GM18511 (cell line): ENCODE results near the gene ITIH1.

Experiments
- ATAC-seq: cut with Tn5 transposase; IDR thresholded peaks from one replicate; pipeline ENCODE4 v1.9.1; 2021; ENCODE audit warnings: mild to moderate bottlenecking, moderate library complexity; ENCODE audit not compliant: unreplicated experiment

The ITIH1 gene

GRCh38 chr3:52813810-52814209 is 36.4 kb downstream of the ITIH1 start:
- ATAC-seq, result no peak

DNA sequence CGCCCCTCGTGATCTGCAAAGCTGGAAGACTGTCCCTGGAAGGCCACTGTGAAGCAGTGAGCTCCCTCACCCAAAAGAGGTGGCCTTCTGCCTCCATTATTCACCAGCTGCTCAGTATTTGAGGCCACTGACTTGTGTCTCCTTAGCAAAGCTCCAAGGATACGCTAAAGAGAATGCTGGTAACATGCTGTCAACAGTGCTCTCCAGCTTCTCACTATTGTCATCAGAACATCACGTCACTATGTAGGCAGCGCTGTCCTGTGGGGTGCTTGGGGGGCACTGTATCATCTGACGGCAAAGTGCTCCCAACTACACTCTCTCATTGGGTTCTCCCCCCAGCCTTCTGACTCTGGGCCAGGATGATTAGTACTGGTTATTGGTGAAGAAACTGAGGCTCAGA is 38.8 kb downstream of the ITIH1 start:
- no peak for ATAC-seq

DNA sequence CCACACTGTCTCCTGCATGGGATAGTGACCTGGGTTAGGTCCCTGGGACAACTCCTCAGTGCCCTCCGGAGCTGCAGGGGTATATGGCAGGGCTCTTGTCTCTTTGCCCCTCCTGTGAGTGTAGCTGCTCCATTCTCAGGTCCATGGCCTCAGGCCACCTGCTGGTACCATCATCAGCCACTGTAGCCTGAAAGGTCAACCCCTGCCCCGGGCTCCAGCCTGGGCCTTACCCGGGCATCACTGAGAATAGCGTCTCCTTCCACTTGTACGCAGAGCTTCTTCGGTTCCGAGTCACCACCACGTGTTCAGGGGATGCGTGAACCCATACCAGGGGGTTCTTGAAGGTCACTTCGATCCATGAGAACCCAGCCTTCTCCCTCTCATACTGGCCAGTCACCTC is 39.3 kb downstream of the ITIH1 start:
- ATAC-seq, result no peak

GRCh38 chr3:52817221-52817620 is 39.8 kb downstream of the ITIH1 start:
- no peak for ATAC-seq

DNA sequence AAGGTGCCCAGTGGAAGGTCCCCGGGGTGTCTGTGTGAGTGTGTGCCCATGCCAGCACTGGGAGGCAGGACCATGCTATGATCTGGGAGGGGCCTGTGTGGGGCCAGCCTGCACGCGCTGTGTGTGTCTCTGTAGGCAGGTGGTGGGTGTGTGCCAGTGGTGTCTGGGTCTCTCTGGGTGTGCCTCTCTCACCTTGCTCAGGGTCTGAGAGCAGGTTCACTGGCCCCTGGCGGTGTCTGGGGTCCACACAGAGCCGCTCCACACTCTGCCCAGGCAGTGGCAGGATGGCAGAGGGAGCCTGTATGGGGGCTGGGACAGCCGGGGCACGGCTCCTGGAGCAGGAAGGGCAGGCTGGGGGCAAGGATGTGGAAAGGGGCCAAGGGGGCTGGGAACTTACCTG is 40.5 kb downstream of the ITIH1 start:
- ATAC-seq, result no peak

DNA sequence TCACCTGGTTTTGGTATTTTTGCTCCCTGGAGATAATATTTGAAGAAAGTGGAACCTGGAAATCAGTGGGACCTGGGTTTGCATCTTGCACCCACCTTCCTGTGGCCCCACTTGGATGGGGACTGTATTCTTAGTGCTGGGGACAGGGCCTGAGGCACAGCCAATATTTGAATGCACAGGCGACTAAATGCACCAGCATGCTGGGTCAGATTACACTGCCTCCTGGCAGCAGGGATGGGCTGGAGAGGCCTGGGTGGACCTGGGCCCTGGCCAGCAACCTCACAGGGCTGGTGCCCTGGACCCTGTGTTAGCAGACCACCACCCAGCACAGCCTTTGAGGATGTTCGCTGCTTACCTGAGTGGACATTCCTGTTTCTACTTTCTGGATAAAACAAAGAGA is 42.5 kb downstream of the ITIH1 start:
- no peak for ATAC-seq

- ATAC-seq, result no peak
These were observed 43.3 kb downstream of the ITIH1 start for GRCh38 chr3:52820736-52821135.

DNA sequence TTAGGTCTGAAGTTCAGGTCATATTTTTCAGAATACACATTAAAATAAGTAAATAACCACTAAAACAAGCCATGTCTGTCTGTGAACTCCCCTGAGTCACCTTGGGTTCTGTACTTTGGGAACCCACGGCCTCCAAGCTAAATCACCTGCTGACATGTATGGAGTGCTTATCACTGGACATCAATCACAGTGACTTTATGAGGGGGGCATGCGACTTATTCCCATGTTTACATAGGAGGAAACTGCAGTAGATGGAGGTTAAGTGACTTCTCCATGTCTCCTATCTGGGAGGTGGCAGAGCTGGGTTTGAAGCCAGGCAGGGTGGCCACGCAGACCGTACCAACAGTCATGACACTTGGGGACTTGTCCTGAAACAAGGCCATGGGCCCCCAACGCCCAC is 45.0 kb downstream of the ITIH1 start:
- ATAC-seq, result no peak

DNA sequence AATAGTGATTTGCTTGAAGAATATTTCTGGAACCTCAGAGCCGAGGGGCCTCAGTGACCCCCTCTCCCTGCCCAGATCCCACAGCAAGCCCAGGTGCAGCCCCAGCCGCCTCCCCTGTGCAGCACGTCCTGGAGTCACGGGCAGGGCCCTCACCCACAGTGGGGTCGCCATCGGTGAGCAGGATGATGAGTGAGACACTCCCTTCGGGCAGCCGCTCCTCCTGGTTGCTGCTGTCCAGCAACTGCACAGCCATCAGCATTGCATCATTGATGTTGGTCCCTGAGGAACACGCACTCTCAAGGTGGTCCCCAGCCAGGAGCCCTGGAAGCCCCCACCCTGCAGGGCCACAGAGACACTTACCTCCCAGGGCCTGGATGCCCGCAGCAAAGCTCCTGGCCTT is 46.6 kb downstream of the ITIH1 start:
- ATAC-seq, result no peak

GRCh38 chr3:52827441-52827840 is 50.0 kb downstream of the ITIH1 start:
- no peak for ATAC-seq

- no peak for ATAC-seq
These were observed 50.5 kb downstream of the ITIH1 start for GRCh38 chr3:52827866-52828376.

DNA sequence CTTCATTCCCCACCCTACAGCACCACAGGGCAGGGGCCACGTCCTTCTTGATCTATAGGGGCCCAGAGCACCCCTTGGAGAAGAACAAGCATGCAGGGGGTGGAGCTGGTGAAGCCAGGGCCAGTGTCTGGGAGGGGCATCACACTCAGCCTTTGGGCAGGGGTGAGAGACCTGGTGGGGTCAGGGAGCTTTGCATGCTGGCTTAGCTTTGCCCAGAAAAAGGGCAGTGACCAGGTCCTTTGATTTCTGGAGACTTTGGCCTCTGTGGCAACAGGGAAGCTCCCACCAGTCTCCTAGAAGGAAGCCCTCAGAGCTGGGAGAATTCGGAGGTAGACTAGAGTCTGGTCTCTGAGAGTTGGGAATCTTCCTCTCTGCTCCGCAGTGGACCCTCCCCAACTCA is 52.1 kb downstream of the ITIH1 start:
- no peak for ATAC-seq

GRCh38 chr3:52829906-52830463 is 52.6 kb downstream of the ITIH1 start:
- ATAC-seq, result no peak

- ATAC-seq, result no peak
These were observed 53.3 kb downstream of the ITIH1 start, which contains the start of gene ITIH4 for GRCh38 chr3:52830535-52831258. TSS of gene ITIH4 (minus strand) at chr3:52830672. CDS start at chr3:52830642, 30 bp downstream.

GRCh38 chr3:52831500-52832301 is 54.3 kb downstream of the ITIH1 start:
- ATAC-seq, result no peak

DNA sequence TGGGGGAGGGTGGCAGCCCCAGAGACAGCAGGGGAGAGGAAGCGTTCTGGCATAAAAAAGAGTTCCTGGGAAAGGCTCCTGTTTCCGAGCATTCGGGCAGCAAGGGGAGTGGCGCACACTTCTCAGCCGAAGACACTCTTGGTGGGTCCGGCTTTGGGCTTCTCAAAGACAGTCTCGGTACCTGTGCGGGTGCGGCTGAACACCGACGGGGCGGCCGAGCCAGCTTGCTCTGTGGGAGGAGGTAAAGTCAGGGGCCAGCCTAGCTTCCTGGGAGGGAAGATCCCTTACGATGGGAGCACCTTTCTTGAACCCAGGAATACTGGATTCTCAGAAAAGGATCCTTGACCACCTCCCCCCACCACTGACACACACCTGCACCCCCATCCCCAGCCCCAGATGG is 55.8 kb downstream of the ITIH1 start:
- no peak for ATAC-seq

DNA sequence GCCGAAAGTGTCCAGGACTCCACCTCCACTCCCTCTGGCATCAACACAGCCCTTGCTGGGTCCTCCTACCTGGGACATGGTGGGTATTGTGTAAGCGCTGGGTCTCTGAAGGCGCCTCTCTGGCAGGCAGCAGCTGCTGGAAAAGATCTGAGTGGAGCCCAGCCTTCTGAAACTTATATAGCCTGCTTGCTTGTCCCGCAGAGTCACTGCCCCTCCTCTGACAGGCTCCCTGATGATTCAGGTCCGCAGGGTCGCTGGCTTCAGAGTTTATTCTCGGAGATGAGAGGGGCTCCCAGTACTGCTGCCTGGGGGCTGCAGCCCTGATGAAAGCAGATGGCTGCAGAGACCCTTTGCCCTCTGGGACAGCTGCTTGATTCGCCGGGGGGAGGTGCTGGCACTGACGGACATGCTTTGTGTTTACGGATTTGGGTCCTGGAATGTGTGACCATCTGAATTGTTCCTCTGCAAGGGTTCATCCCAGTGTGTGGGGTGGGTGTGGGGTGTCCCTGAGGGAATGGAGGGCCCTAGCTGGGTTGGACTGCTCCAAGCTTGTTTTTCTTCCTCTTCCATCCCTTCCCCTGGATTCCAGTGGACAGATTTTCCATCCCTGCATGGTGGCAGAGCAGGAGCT is 57.6 kb downstream of the ITIH1 start, which contains the start of gene MUSTN1:
Gene MUSTN1 (minus strand): TSS at position 149 of the 631 bp plus-strand sequence. CDS start 71 bp downstream, at position 78.
- no peak for ATAC-seq

GRCh38 chr3:52835766-52836470 is 58.5 kb downstream of the ITIH1 start:
- no peak for ATAC-seq

- no peak for ATAC-seq
These were observed 59.1 kb downstream of the ITIH1 start for GRCh38 chr3:52836471-52836845.

- ATAC-seq, result no peak
These were observed 59.6 kb downstream of the ITIH1 start for GRCh38 chr3:52836986-52837385.
